Measurements from ENCODE around the gene OR1D2.

The OR1D2 gene

GRCh38 chr17:3046753-3047152 is 57.5 kb downstream of the OR1D2 start:
- Histone ChIP-seq H4K20me1 (ENCODE audit: insufficient read depth, low read length, poor library complexity, severe bottlenecking) (no peaks in the 10 kb centered on the region), H3F3A (ENCODE audit: low read depth) (peaks cover 6% of the 10 kb centered on the region; the same call in 1 of the 2 replicates), H3K79me2 (ENCODE audit: insufficient read depth, low read length) (no peaks in the 10 kb centered on the region), H3K27me3 (ENCODE audit: insufficient read depth, low read length, poor library complexity, severe bottlenecking) (no peaks in the 10 kb centered on the region), H3K4me2 (ENCODE audit: low read depth, low read length, poor library complexity, severe bottlenecking) (no peak overlapping the region), H2AFZ (ENCODE audit: low read length) (no peak overlapping the region), H3K36me3 (ENCODE audit: insufficient read depth, low read length) (no peaks in the 10 kb centered on the region), H3K4me3 (ENCODE audit: low read length, poor library complexity, severe bottlenecking) (no peak overlapping the region), H3K9me3 (ENCODE audit: insufficient read depth, low read depth, low read length) (peaks cover 5% of the 10 kb centered on the region; the same call in 1 of the 2 replicates), H3K4me1 (ENCODE audit: insufficient read depth, low read length, poor library complexity, severe bottlenecking) (peaks cover 16% of the 10 kb centered on the region), H3K9me2 (replicated peaks; ENCODE audit: low read depth, low read length) (no peaks in the 10 kb centered on the region), H3K9ac (ENCODE audit: low read depth, low read length, poor library complexity, severe bottlenecking) (no peak overlapping the region)
- no peak for TF ChIP-seq EZH2phosphoT487 (IDR thresholded peaks at IDR 0.05; ENCODE audit: borderline replicate concordance)
- no peak for TF ChIP-seq CTCF (conservative IDR thresholded peaks at IDR 0.05; ENCODE audit: low read length)

- TF ChIP-seq CTCF (conservative IDR thresholded peaks at IDR 0.05; ENCODE audit: low read length) (peak; percentile 68), EZH2phosphoT487 (IDR thresholded peaks at IDR 0.05; ENCODE audit: borderline replicate concordance) (no peak)
- Histone ChIP-seq H3K36me3 (ENCODE audit: insufficient read depth, low read length) (no peaks in the 10 kb centered on the region), H4K20me1 (ENCODE audit: insufficient read depth, low read length, poor library complexity, severe bottlenecking) (no peaks in the 10 kb centered on the region), H3K9me3 (ENCODE audit: insufficient read depth, low read depth, low read length) (peaks cover 5% of the 10 kb centered on the region; the same call in 1 of the 2 replicates), H2AFZ (ENCODE audit: low read length) (no peak overlapping the region), H3F3A (ENCODE audit: low read depth) (peaks cover 6% of the 10 kb centered on the region; the same call in 1 of the 2 replicates), H3K79me2 (ENCODE audit: insufficient read depth, low read length) (no peaks in the 10 kb centered on the region), H3K4me1 (ENCODE audit: insufficient read depth, low read length, poor library complexity, severe bottlenecking) (peaks cover 13% of the 10 kb centered on the region), H3K9me2 (replicated peaks; ENCODE audit: low read depth, low read length) (no peaks in the 10 kb centered on the region), H3K4me3 (ENCODE audit: low read length, poor library complexity, severe bottlenecking) (no peak overlapping the region), H3K4me2 (ENCODE audit: low read depth, low read length, poor library complexity, severe bottlenecking) (no peak overlapping the region), H3K9ac (ENCODE audit: low read depth, low read length, poor library complexity, severe bottlenecking) (no peak overlapping the region), H3K27me3 (ENCODE audit: insufficient read depth, low read length, poor library complexity, severe bottlenecking) (no peaks in the 10 kb centered on the region)
These were observed 60.4 kb downstream of the OR1D2 start for GRCh38 chr17:3043737-3044365.

- peaks cover 4% of the 10 kb centered on the region; the same call in 1 of the 2 replicates for H3K36me3 ChIP-seq (ENCODE audit: insufficient read depth, low read length)
- no peaks in the 10 kb centered on the region for H3K9me2 ChIP-seq (replicated peaks; ENCODE audit: low read depth, low read length)
- no peak overlapping the region for H3K4me3 ChIP-seq (ENCODE audit: low read length, poor library complexity, severe bottlenecking)
- H3K27me3 ChIP-seq (ENCODE audit: insufficient read depth, low read length, poor library complexity, severe bottlenecking) = no peaks in the 10 kb centered on the region
- no peak overlapping the region for H3K4me2 ChIP-seq (ENCODE audit: low read depth, low read length, poor library complexity, severe bottlenecking)
- H3K9me3 ChIP-seq (ENCODE audit: insufficient read depth, low read depth, low read length) = peaks cover 5% of the 10 kb centered on the region; the same call in 1 of the 2 replicates
- TF ChIP-seq EZH2phosphoT487 (IDR thresholded peaks at IDR 0.05; ENCODE audit: borderline replicate concordance) (no peak), CTCF (conservative IDR thresholded peaks at IDR 0.05; ENCODE audit: low read length) (no peak)
- no peak overlapping the region for H3K9ac ChIP-seq (ENCODE audit: low read depth, low read length, poor library complexity, severe bottlenecking)
- H2AFZ ChIP-seq (ENCODE audit: low read length) = no peak overlapping the region
- no peaks in the 10 kb centered on the region for H3K79me2 ChIP-seq (ENCODE audit: insufficient read depth, low read length)
- peaks cover 4% of the 10 kb centered on the region for H3K4me1 ChIP-seq (ENCODE audit: insufficient read depth, low read length, poor library complexity, severe bottlenecking)
- no peaks in the 10 kb centered on the region for H4K20me1 ChIP-seq (ENCODE audit: insufficient read depth, low read length, poor library complexity, severe bottlenecking)
- no peaks in the 10 kb centered on the region for H3F3A ChIP-seq (ENCODE audit: low read depth)
These were observed 63.3 kb downstream of the OR1D2 start for GRCh38 chr17:3040882-3041281.
